GM12878 (cell line): Measurements from ENCODE around the gene RNU11. TPM values are rescaled to one million over a fixed set of nuclear protein-coding genes. Genes with fewer than 3 reads are reported as not detected.

Experiments
- BACH1 ChIP-seq: fragments of 450-650 bp; IDR thresholded peaks from 2 replicates; pipeline ENCODE4 v1.6.1; 2017; ENCODE audit warnings: mild to moderate bottlenecking, borderline replicate concordance
- BCL11A ChIP-seq: IDR thresholded peaks from 2 replicates; pipeline ENCODE4 v1.6.1; 2011; ENCODE audit warnings: low read depth, low read length
- CHD1 ChIP-seq: IDR thresholded peaks from 2 replicates; pipeline ENCODE4 v1.6.1; 2012; ENCODE audit warnings: low read depth, low read length, improper control_type of control experiment
- CREB1 ChIP-seq: IDR thresholded peaks from 2 replicates; pipeline ENCODE4 v1.6.1; 2012; ENCODE audit warnings: low read depth, mild to moderate bottlenecking, inconsistent platforms
- CREM ChIP-seq: IDR thresholded peaks from 2 replicates; pipeline ENCODE4 v1.6.1; 2014; ENCODE audit warnings: antibody characterized with exemption, low read depth
- EED ChIP-seq: sonication (generic); IDR thresholded peaks from 2 replicates; pipeline ENCODE4 v1.6.1; 2016; ENCODE audit warnings: antibody characterized with exemption, low read depth
- HDGF ChIP-seq: fragments of 450-650 bp; IDR thresholded peaks from 2 replicates; pipeline ENCODE4 v1.6.1; 2016; ENCODE audit warnings: antibody characterized with exemption
- IKZF1 ChIP-seq: fragments of 450-650 bp; conservative IDR thresholded peaks from 2 replicates; pipeline ENCODE4 v1.6.1; 2017; ENCODE audit warnings: antibody characterized with exemption, mild to moderate bottlenecking
- IRF4 ChIP-seq: IDR thresholded peaks from 2 replicates; pipeline ENCODE4 v1.6.1; 2011; ENCODE audit warnings: low read depth, low read length
- KAT2A ChIP-seq: conservative IDR thresholded peaks from 2 replicates; pipeline ENCODE4 v1.6.1; 2011; ENCODE audit warnings: low read depth, low read length; ENCODE audit not compliant: control insufficient read depth
- MTA2 ChIP-seq: fragments of 450-650 bp; IDR thresholded peaks from 2 replicates; pipeline ENCODE4 v1.6.1; 2016; ENCODE audit warnings: low read depth, mild to moderate bottlenecking, moderate library complexity
- MTA3 ChIP-seq: IDR thresholded peaks from 2 replicates; pipeline ENCODE4 v1.6.1; 2012; ENCODE audit warnings: low read length, inconsistent platforms, borderline replicate concordance
- MYB ChIP-seq: fragments of 150-350 bp; IDR thresholded peaks from 2 replicates; pipeline ENCODE4 v1.6.1; 2014; ENCODE audit warnings: mild to moderate bottlenecking, low read depth, low read length, borderline replicate concordance
- POU2F2 ChIP-seq: IDR thresholded peaks from 3 replicates; pipeline ENCODE4 v1.6.1; 2011; ENCODE audit warnings: low read depth, mild to moderate bottlenecking, low read length, borderline replicate concordance
- SIX5 ChIP-seq: IDR thresholded peaks from 2 replicates; pipeline ENCODE4 v1.6.1; 2011; ENCODE audit warnings: mild to moderate bottlenecking, low read depth, low read length, moderate library complexity; ENCODE audit not compliant: severe bottlenecking
- SUZ12 ChIP-seq: fragments of 200-600 bp; sonication (generic); IDR thresholded peaks from one replicate; pipeline ENCODE4 v1.6.1; 2018; ENCODE audit warnings: antibody characterized with exemption, mild to moderate bottlenecking; ENCODE audit not compliant: unreplicated experiment
- TCF12 ChIP-seq: IDR thresholded peaks from 2 replicates; pipeline ENCODE4 v1.6.1; 2011; ENCODE audit warnings: low read depth, mild to moderate bottlenecking, low read length
- ZNF217 ChIP-seq: fragments of 450-650 bp; IDR thresholded peaks from 2 replicates; pipeline ENCODE4 v1.6.1; 2017; ENCODE audit warnings: antibody characterized with exemption, mild to moderate bottlenecking
- polyA plus RNA-seq, 11 experiments: library from polyadenylated mRNA; depleted of rRNA in 4 of 11; unstranded in 6 of 11; stranded (reverse) in 5 of 11; fragments of >200 nt; fragmentation: Nextera tagmentation in 4 of 11; fragmentation: Illumina TruSeq in 1 of 11; extraction: Ambion mirVana in 4 of 11; extraction: Trizol in 1 of 11; gene quantifications; 1 replicate in 1 of 11; 2 replicates in 10 of 11; pipeline versions ENCODE4 v1.2.1 to v1.2.3, GENCODE V29; 2011 to 2016; ENCODE audit warnings: inconsistent platforms in 2 of 11, missing spikeins in 2 of 11, low read depth in 1 of 11
- total RNA-seq, 4 experiments: library from RNA; depleted of rRNA in 3 of 4; stranded (reverse); fragments of >200 nt in 3 of 4; fragmentation: Illumina TruSeq in 1 of 4; extraction: Trizol in 1 of 4; gene quantifications; 2 replicates each; pipeline versions ENCODE4 v1.2.1 to v1.2.3, GENCODE V29; 2013 to 2021
- TF ChIP-seq, protein P1 (sequence below): IDR thresholded peaks from 2 replicates; pipeline ENCODE4 v1.6.1; 2011; ENCODE audit warnings: borderline replicate concordance, low read depth, mild to moderate bottlenecking, moderate library complexity, low read length; ENCODE audit not compliant: insufficient read depth, poor library complexity, severe bottlenecking
- TF ChIP-seq, protein P2 (sequence below): fragments of 450-650 bp; formaldehyde crosslinking; IDR thresholded peaks from 2 replicates; pipeline ENCODE4 v1.4.0; 2020; ENCODE audit warnings: mild to moderate bottlenecking, moderate library complexity
- TF ChIP-seq, protein P3 (sequence below): fragments of 150-350 bp; IDR thresholded peaks from 2 replicates; pipeline ENCODE4 v1.6.1; 2016; ENCODE audit warnings: low read depth, low read length
- TF ChIP-seq, protein P4 (sequence below): fragments of 450-650 bp; IDR thresholded peaks from 2 replicates; pipeline ENCODE4 v1.6.1; 2018; ENCODE audit warnings: borderline replicate concordance, mild to moderate bottlenecking; ENCODE audit not compliant: partially characterized antibody

Gene RNU11
- total and polyA plus RNA-seq, 10 of the 15 experiments (the other 5 are each of a cell fraction or from before 2014, with no cell fraction given) = under 0.01 TPM; not detected in 9

DNA sequence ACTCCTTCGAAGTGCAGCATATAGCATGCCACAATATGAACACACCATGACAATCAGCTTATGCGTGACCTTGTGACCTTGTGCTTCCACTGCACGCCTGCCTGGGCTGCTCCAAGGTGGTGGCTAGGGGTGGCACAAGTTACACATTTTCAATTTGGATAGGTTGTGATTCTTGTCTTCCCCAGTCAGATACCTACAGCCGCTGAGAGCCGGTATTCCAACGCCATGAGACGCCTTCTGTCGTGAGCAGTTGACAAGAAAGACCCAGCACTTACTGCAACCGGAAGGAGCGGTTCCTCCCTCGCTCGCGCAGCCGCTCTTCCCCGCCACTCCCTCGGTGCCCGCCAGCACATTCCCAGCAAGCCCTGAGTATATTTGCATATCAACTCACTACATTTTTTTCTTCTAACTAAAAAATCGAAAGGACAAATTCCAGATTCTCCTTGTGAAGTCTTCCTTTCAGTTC is 359 bp upstream of the RNU11 start (continued):
- TF ChIP-seq SUZ12 = no peak
- no peak for TF ChIP-seq IKZF1
- no peak for TF ChIP-seq KAT2A
- no peak; the same call in 1 of the 2 replicates for TF ChIP-seq CHD1
- TF ChIP-seq, protein P1, sequence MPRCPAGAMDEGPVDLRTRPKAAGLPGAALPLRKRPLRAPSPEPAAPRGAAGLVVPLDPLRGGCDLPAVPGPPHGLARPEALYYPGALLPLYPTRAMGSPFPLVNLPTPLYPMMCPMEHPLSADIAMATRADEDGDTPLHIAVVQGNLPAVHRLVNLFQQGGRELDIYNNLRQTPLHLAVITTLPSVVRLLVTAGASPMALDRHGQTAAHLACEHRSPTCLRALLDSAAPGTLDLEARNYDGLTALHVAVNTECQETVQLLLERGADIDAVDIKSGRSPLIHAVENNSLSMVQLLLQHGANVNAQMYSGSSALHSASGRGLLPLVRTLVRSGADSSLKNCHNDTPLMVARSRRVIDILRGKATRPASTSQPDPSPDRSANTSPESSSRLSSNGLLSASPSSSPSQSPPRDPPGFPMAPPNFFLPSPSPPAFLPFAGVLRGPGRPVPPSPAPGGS = no peak
- TF ChIP-seq BCL11A = no peak
- TF ChIP-seq, protein P2, sequence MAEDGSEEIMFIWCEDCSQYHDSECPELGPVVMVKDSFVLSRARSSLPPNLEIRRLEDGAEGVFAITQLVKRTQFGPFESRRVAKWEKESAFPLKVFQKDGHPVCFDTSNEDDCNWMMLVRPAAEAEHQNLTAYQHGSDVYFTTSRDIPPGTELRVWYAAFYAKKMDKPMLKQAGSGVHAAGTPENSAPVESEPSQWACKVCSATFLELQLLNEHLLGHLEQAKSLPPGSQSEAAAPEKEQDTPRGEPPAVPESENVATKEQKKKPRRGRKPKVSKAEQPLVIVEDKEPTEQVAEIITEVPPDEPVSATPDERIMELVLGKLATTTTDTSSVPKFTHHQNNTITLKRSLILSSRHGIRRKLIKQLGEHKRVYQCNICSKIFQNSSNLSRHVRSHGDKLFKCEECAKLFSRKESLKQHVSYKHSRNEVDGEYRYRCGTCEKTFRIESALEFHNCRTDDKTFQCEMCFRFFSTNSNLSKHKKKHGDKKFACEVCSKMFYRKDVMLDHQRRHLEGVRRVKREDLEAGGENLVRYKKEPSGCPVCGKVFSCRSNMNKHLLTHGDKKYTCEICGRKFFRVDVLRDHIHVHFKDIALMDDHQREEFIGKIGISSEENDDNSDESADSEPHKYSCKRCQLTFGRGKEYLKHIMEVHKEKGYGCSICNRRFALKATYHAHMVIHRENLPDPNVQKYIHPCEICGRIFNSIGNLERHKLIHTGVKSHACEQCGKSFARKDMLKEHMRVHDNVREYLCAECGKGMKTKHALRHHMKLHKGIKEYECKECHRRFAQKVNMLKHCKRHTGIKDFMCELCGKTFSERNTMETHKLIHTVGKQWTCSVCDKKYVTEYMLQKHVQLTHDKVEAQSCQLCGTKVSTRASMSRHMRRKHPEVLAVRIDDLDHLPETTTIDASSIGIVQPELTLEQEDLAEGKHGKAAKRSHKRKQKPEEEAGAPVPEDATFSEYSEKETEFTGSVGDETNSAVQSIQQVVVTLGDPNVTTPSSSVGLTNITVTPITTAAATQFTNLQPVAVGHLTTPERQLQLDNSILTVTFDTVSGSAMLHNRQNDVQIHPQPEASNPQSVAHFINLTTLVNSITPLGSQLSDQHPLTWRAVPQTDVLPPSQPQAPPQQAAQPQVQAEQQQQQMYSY (CRISPR knock-in tag) = 0 out of 2 replicates have a peak, but pooled peaks have one; percentile 11
- TF ChIP-seq, protein P3, sequence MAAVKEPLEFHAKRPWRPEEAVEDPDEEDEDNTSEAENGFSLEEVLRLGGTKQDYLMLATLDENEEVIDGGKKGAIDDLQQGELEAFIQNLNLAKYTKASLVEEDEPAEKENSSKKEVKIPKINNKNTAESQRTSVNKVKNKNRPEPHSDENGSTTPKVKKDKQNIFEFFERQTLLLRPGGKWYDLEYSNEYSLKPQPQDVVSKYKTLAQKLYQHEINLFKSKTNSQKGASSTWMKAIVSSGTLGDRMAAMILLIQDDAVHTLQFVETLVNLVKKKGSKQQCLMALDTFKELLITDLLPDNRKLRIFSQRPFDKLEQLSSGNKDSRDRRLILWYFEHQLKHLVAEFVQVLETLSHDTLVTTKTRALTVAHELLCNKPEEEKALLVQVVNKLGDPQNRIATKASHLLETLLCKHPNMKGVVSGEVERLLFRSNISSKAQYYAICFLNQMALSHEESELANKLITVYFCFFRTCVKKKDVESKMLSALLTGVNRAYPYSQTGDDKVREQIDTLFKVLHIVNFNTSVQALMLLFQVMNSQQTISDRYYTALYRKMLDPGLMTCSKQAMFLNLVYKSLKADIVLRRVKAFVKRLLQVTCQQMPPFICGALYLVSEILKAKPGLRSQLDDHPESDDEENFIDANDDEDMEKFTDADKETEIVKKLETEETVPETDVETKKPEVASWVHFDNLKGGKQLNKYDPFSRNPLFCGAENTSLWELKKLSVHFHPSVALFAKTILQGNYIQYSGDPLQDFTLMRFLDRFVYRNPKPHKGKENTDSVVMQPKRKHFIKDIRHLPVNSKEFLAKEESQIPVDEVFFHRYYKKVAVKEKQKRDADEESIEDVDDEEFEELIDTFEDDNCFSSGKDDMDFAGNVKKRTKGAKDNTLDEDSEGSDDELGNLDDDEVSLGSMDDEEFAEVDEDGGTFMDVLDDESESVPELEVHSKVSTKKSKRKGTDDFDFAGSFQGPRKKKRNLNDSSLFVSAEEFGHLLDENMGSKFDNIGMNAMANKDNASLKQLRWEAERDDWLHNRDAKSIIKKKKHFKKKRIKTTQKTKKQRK = no peak
- no peak for TF ChIP-seq EED
- TF ChIP-seq SIX5 = no peak
- TF ChIP-seq HDGF = peak; percentile 73; the same call in 1 of the 2 replicates
- TF ChIP-seq, protein P4, sequence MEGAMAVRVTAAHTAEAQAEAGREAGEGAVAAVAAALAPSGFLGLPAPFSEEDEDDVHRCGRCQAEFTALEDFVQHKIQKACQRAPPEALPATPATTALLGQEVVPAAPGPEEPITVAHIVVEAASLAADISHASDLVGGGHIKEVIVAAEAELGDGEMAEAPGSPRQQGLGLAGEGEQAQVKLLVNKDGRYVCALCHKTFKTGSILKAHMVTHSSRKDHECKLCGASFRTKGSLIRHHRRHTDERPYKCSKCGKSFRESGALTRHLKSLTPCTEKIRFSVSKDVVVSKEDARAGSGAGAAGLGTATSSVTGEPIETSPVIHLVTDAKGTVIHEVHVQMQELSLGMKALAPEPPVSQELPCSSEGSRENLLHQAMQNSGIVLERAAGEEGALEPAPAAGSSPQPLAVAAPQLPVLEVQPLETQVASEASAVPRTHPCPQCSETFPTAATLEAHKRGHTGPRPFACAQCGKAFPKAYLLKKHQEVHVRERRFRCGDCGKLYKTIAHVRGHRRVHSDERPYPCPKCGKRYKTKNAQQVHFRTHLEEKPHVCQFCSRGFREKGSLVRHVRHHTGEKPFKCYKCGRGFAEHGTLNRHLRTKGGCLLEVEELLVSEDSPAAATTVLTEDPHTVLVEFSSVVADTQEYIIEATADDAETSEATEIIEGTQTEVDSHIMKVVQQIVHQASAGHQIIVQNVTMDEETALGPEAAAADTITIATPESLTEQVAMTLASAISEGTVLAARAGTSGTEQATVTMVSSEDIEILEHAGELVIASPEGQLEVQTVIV = no peak
- no peak for TF ChIP-seq CREB1
- no peak for TF ChIP-seq TCF12
- no peak for TF ChIP-seq POU2F2
- TF ChIP-seq ZNF217 = no peak
- no peak for TF ChIP-seq BACH1
- TF ChIP-seq MTA3 = no peak
- TF ChIP-seq CREM = no peak
- no peak for TF ChIP-seq MTA2
- TF ChIP-seq MYB = no peak
- TF ChIP-seq IRF4 = no peak
